ENCODE data around the gene PHLDA2. TPM values are rescaled to one million over a fixed set of nuclear protein-coding genes. Genes with fewer than 3 reads are reported as not detected.
A peak's percentile ranks its signal among the peaks of the same experiment; 100 is the strongest.

The PHLDA2 gene
- total RNA-seq, 6 donors from 2014 or later, result 8.6 to 38.9 (median 21.0) TPM; not detected in 1

GRCh38 chr11:2947744-2948143, 18.5 kb upstream of the PHLDA2 start:
- DNase-seq, result no peak
- ATAC-seq (ENCODE audit: low FRiP score in 2 of 2), result no peak
- H3K36me3 ChIP-seq, result peaks cover 13 to 70% (median 43%) of the 10 kb centered on the region in 4 donors

GRCh38 chr11:2945757-2946287, 16.6 kb upstream of the PHLDA2 start:
- Histone ChIP-seq H3K27me3 (no peaks in the 10 kb centered on the region), H3K27ac (peak overlapping the region; percentile 22 to 71 (median 53)), H3K4me3 (no peak overlapping the region), H3K36me3 (peaks cover 6 to 51% (median 29%) of the 10 kb centered on the region in 4 donors), H3K4me1 (peaks cover 18 to 34% (median 22%) of the 10 kb centered on the region in 4 donors), H3K9me3 (no peaks in the 10 kb centered on the region)
- no peak for ATAC-seq (ENCODE audit: low FRiP score in 2 of 2)
- TF ChIP-seq CTCF (IDR thresholded peaks at IDR 0.05), result no peak
- TF ChIP-seq EP300 (IDR thresholded peaks at IDR 0.05), result no peak
- TF ChIP-seq POLR2A (IDR thresholded peaks at IDR 0.05), result no peak
- TF ChIP-seq POLR2AphosphoS5 (IDR thresholded peaks at IDR 0.05), result no peak
- WGBS, 2 donors, result 65 to 69% methylated on average over 8 of the region's 8 CpGs
- no peak for DNase-seq

More at GRCh38 chr11:2947744-2948143, 18.5 kb upstream of the PHLDA2 start:
- no peak for TF ChIP-seq POLR2A (IDR thresholded peaks at IDR 0.05)
- TF ChIP-seq CTCF (IDR thresholded peaks at IDR 0.05), result no peak
- no peak for TF ChIP-seq EP300 (IDR thresholded peaks at IDR 0.05)
- no peak for TF ChIP-seq POLR2AphosphoS5 (IDR thresholded peaks at IDR 0.05)
- no peak overlapping the region for H3K4me3 ChIP-seq
- no peak overlapping the region for H3K27ac ChIP-seq
- H3K4me1 ChIP-seq, result peaks cover 24 to 34% (median 29%) of the 10 kb centered on the region in 4 donors
- 93 to 95% methylated on average over 11 of the region's 11 CpGs for WGBS, 2 donors
- no peaks in the 10 kb centered on the region for H3K9me3 ChIP-seq
- H3K27me3 ChIP-seq, result no peaks in the 10 kb centered on the region

- Histone ChIP-seq H3K4me1 (peaks cover 18 to 41% (median 27%) of the 10 kb centered on the region in 4 donors), H3K27me3 (no peaks in the 10 kb centered on the region), H3K9me3 (no peaks in the 10 kb centered on the region), H3K4me3 (peak overlapping the region in 3 of 4 donors; percentile 7 to 33 (median 25)), H3K27ac (peak overlapping the region; percentile 43 to 71 (median 64)), H3K36me3 (peaks cover 5 to 45% (median 24%) of the 10 kb centered on the region in 4 donors)
- 17 to 21% methylated on average over 16 of the region's 16 CpGs for WGBS, 2 donors
- ATAC-seq (ENCODE audit: low FRiP score in 2 of 2) (peak; percentile 91 to 92), DNase-seq (peak; percentile 95 to 96)
- no peak for TF ChIP-seq CTCF (IDR thresholded peaks at IDR 0.05)
Observed at GRCh38 chr11:2945031-2945756, 16.0 kb upstream of the PHLDA2 start.

GRCh38 chr11:2944530-2944929, 15.3 kb upstream of the PHLDA2 start:
- no peak overlapping the region for H3K4me3 ChIP-seq
- DNase-seq (peak in 1 of 2 donors; percentile 79), ATAC-seq (ENCODE audit: low FRiP score in 2 of 2) (no peak)
- peaks cover 18 to 42% (median 29%) of the 10 kb centered on the region in 4 donors for H3K4me1 ChIP-seq
- H3K36me3 ChIP-seq, result peaks cover 5 to 38% (median 17%) of the 10 kb centered on the region in 4 donors
- H3K27ac ChIP-seq, result peak overlapping the region; percentile 43 to 71 (median 64)
- TF ChIP-seq POLR2AphosphoS5 (IDR thresholded peaks at IDR 0.05) (no peak), EP300 (IDR thresholded peaks at IDR 0.05) (no peak), CTCF (IDR thresholded peaks at IDR 0.05) (no peak), POLR2A (IDR thresholded peaks at IDR 0.05) (no peak)
- WGBS, 2 donors, result 89 to 90% methylated on average over 21 to 23 of the region's 24 CpGs
- no peaks in the 10 kb centered on the region for H3K27me3 ChIP-seq
- no peaks in the 10 kb centered on the region for H3K9me3 ChIP-seq

Data from upper lobe of left lung (tissue), 6 donors.